GM10248 (cell line): ENCODE measurements around the gene YPEL4.
"Not testable (repeated sequence)": the region's sequence is repeated elsewhere in the genome, so short reads cannot be mapped to it uniquely, and the experiment has no call there.

ENCODE experiments used
- CTCF ChIA-PET: fragments of 300-600 bp; sonication (Branson Sonifier 250); formaldehyde crosslinking; extraction: SDS; loops from one replicate; lab custom pipeline; 2021; ENCODE audit warnings: antibody characterized with exemption; lab: Yijun Ruan, JAX
- POLR2A ChIA-PET: fragments of 350-650 bp; sonication (Branson Sonifier 250); formaldehyde crosslinking; extraction: SDS; loops from one replicate; lab custom pipeline; 2020; ENCODE audit warnings: antibody characterized with exemption; lab: Yijun Ruan, JAX
- DNase-seq: peaks from one replicate; pipeline ENCODE4 v3.0.0; 2012; ENCODE audit errors: extremely low spot score
- CTCF ChIP-seq: IDR thresholded peaks from 2 replicates; pipeline ENCODE4 v1.5.1; 2012; ENCODE audit warnings: mild to moderate bottlenecking, low read depth; ENCODE audit errors: extremely low read depth, missing control alignments, control extremely low read depth

The YPEL4 gene

GRCh38 chr11:57653163-57653562 lies 3.5 kb upstream of the YPEL4 start:
- POLR2A ChIA-PET: no interaction called here
- no peak for DNase-seq
- no peak for TF ChIP-seq CTCF
- CTCF ChIA-PET: interaction anchor here (0.9 to 4.3 kb wide), 4 partner anchors 9 to 160 kb away, joined by 3 to 27 read pairs (median 8); partner anchors contain the start of gene UBE2L6

- ChIA-PET POLR2A (no interaction called here), CTCF (interaction anchor here (0.9 to 4.3 kb wide), 5 partner anchors 8 to 160 kb away, joined by 3 to 27 read pairs (median 6); partner anchors contain the start of gene UBE2L6)
These were observed 3.0 kb upstream of the YPEL4 start for GRCh38 chr11:57652662-57653061.

GRCh38 chr11:57652230-57652629 lies 2.5 kb upstream of the YPEL4 start:
- CTCF ChIA-PET: interaction anchor here (0.7 to 4.3 kb wide), 6 partner anchors 9 to 159 kb away, joined by 3 to 27 read pairs (median 5); partner anchors contain the start of gene UBE2L6
- DNase-seq, POLR2A ChIA-PET: not testable (repeated sequence)

More at GRCh38 chr11:57652662-57653061, 3.0 kb upstream of the YPEL4 start:
- no peak for TF ChIP-seq CTCF
- DNase-seq: no peak

- POLR2A ChIA-PET: no interaction called here
- TF ChIP-seq CTCF: no peak
- DNase-seq: no peak
- CTCF ChIA-PET: interaction anchor here (1.0 to 4.3 kb wide), 4 partner anchors 8 to 149 kb away, joined by 4 to 27 read pairs (median 8); partner anchors contain the start of gene UBE2L6
These were observed 1.7 kb upstream of the YPEL4 start for GRCh38 chr11:57651408-57651807.

GRCh38 chr11:57650739-57651090 lies 1.0 kb upstream of the YPEL4 start:
- no peak for TF ChIP-seq CTCF
- CTCF ChIA-PET: interaction anchor here (4.3 kb wide), 1 partner anchor 10 kb away, joined by 27 read pairs; no protein-coding TSS in a partner anchor
- POLR2A ChIA-PET: no interaction called here
- DNase-seq: no peak

GRCh38 chr11:57648801-57649735 lies 644 bp downstream of the YPEL4 start:
- ChIA-PET POLR2A (no interaction called here), CTCF (interaction anchor here (0.7 to 14.1 kb wide), 11 partner anchors 9 to 303 kb away, joined by 3 to 295 read pairs (median 4); partner anchors contain the start of gene UBE2L6)
- DNase-seq: no peak
- no peak for TF ChIP-seq CTCF
